Hematopoietic multipotent progenitor cell (in vitro differentiated cells): ENCODE results near the gene TNRC18. TPM values are rescaled to one million over a fixed set of nuclear protein-coding genes. Genes with fewer than 3 reads are reported as not detected.
A peak's percentile ranks its signal among the peaks of the same experiment; 100 is the strongest.
"Not testable (repeated sequence)": the region's sequence is repeated elsewhere in the genome, so short reads cannot be mapped to it uniquely, and the experiment has no call there.

Experiments
- DNase-seq, 3 donors: peaks; one replicate each; pipeline ENCODE4 v3.0.0-alpha.2; 2011 to 2015; ENCODE audit warnings: low read depth in 2 of 3, low spot score in 2 of 3
- total RNA-seq: library from RNA; depleted of rRNA; stranded (reverse); fragments of >200 nt; gene quantifications from one replicate; pipeline ENCODE4 v1.2.3, GENCODE V29; 2012

Gene TNRC18
- total RNA-seq, 1 donor: 214 TPM

- peak; percentile 46 to 80 (median 66) for DNase-seq
Observed at GRCh38 chr7:5296611-5297226, 126.9 kb downstream of the TNRC18 start.

- peak in 1 of 3 donors; percentile 18 for DNase-seq
Observed at GRCh38 chr7:5296015-5296610, 127.5 kb downstream of the TNRC18 start.

- DNase-seq: no peak
Observed at GRCh38 chr7:5295039-5296014, 128.3 kb downstream of the TNRC18 start.

DNA sequence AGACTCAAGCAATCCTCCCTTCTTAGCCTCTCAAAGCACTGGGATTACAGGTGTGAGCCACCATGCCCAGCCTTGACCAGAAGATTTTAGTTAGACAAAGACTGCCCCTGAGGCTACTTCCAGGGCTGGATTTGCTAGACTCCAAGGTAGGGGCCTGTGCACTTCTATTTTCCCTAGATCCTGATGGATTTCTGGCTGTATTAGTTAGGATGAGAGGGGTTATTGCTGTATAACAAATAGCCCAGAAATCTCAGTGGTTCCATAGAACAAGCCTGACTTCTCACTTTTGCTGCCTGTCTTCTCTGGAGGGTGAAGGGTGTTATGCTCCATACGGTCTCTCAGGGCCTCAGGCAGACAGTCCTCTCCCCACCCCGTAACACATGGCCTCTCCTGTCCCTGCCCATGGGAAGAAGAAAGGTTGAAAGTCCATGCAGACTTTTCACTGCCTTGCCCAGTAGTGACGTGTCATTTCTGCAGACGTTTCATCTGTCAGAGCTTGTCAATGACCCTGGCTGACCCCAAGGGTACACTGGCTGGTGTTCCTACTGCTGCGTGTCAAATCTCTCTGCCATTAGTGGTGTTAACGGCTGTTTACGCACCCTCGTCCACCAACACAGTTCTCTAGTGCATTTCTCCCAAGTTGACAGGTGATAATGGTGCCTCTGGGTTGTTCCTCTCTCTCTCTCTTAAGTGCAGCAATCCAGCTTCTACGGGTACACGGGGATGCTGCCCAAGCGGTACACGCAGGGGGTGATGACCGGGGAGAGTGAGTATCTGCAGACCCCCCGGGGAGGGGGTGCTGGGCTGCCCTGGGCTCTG, 129.3 kb downstream of the TNRC18 start:
- DNase-seq: no peak

GRCh38 chr7:5291711-5292335, 131.8 kb downstream of the TNRC18 start:
- DNase-seq: not testable (repeated sequence)

DNA sequence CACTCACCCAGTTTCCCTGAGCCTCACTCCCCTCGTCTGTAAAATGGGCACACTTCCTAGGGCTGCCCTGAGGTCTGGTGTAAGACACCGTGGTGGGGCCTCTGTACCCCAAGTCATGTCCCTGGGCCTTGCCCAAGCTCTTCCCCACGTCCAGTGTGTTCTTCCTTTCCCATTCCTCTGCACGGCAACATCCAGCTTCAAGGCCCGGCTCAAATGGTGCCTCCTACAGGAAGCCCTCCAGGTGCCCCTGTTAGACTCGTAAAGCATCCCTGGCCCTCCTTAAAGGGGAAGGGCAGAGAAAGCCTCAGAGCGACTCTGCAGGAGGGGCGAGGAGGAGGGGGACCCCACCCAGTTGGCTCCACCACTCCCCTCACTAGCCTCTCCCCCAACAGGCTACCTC, 132.3 kb downstream of the TNRC18 start:
- DNase-seq: no peak

GRCh38 chr7:5289355-5289754, 134.3 kb downstream of the TNRC18 start:
- DNase-seq: no peak

GRCh38 chr7:5288560-5288959, 135.1 kb downstream of the TNRC18 start:
- DNase-seq: not testable (repeated sequence)

- DNase-seq: no peak
Observed at GRCh38 chr7:5287802-5288201, 135.8 kb downstream of the TNRC18 start.

DNA sequence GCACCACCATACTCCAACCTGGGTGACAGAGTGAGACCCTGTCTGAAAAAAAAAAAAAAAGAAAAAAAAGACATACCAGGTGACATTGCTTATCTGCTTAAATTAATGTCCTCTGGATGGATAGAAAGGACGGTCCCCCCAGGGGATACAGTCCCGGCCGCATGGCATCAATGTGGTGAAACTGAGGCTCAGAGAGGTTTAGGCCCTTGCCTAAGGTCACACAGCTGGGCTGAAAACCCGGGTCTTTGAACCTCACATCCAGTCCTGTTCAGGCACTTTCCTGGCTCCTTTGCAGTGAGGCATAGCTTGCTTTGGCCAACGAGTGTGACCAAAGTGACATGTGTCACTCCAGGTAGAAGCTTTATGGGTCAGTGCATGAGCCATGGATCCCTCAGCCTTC, 136.3 kb downstream of the TNRC18 start:
- DNase-seq: not testable (repeated sequence)

- no peak for DNase-seq
Observed at GRCh38 chr7:5286933-5287332, 136.7 kb downstream of the TNRC18 start.

GRCh38 chr7:5284304-5285281, 139.0 kb downstream of the TNRC18 start:
- DNase-seq: peak in 2 of 3 donors; percentile 43 to 63

GRCh38 chr7:5283421-5284303, 140.0 kb downstream of the TNRC18 start:
- DNase-seq: no peak

DNA sequence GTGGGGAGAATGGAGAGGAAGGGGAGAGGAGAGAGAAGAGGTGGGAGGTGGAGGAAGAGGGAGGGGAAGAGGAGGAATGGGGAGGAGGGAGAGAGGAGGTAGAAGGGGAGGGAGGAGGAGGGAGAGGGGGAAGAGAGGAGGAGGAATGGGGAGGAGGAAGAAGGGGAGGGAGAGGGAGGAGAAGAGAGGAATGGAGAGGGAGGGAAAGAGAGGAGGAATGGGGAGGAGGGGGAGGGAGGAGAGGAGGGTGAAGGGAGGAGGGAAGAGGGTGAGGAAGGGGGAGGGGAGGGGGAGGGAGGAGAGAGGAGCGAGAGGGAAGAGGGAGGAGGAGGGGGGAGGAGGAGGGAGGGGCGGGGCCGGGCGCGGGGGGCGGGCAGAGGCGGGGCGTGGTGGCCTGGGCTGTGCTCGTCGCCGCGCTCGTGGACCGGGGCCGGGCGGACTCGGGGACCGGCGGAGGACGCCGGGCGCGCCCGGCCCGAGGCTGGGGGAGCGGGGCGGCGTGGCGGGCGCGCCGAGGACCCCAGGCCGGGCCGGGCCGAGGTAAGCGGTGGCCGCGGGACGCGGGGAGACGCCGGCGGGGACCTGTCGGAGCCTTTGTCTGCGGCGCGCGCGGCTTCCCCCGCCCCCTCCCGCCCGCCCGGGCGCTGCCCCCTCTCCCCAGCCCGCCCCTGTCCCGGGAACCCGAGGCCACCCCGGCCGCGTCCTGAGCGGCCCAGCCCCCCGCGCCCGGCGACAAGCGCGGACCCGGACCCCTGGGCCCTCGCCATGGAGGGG, 140.9 kb downstream of the TNRC18 start, which contains the start of gene SLC29A4:
Gene SLC29A4, plus strand, starts transcription at position 401 of the 774 bp plus-strand sequence. CDS start 4,874 bp downstream, outside the sequence.
- peak in 1 of 3 donors; percentile 19 for DNase-seq

DNA sequence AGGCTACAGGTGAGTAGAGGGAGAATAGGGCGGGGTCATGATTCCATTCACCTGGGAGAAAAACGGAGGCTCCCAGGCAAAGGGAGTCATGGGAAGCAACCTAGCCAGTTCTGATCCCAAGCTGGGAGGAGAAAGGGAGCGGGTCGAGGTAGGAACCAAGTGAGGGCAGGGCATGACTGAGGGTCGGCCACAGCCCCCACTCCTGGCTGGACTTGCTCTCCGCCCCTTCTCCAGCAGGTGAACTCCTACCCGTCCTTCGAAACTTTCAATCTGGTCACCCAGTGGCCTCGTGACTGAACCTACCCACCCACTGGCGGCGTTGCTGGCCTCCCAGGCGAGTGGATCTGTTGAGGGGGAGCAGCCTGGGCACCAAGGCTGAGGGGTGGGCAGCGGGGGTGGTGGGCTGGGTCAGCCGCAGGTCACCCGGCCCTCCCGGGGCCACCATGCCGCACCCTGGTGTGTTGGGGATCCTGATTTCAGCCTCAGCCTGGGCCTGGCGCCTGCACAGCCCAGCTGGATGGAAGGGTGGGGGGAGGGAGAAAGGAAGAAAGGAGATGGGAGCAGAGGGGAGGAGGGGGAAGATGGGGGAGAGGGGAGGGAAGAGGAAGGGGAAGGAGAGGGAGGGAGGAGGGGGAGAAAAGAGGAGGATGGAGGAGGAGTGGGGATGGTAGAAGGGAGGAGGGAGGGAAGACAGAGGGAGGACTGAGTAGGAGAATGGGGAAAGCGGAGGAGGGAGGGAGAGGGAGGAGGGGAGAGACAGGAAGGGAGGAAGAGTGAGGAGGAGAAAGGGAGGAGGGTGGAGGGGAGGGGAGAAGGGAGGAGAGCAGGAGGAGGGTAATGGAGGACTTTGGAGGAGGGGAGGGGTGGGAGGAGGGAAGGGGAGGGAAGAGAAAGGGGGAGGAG, 141.8 kb downstream of the TNRC18 start:
- DNase-seq: not testable (repeated sequence)

- no peak for DNase-seq
Observed at GRCh38 chr7:5279734-5280133, 143.9 kb downstream of the TNRC18 start.
